ENCODE data around the gene FGF2.
"Not testable (repeated sequence)": the region's sequence is repeated elsewhere in the genome, so short reads cannot be mapped to it uniquely, and the experiment has no call there.

Gene FGF2

GRCh38 chr4:122838034-122838433 lies 11.4 kb downstream of the FGF2 start:
- no peaks in the 10 kb centered on the region for H3K9me3 ChIP-seq (replicated peaks; ENCODE audit: insufficient read depth, low read length)
- H3K9ac ChIP-seq (ENCODE audit: low read length), result no peak overlapping the region
- H3K27ac ChIP-seq (ENCODE audit: low read length), result no peak overlapping the region
- H3K4me2 ChIP-seq (ENCODE audit: low read depth, low read length), result no peak overlapping the region
- no peaks in the 10 kb centered on the region; the same call in 1 of the 2 replicates for H3K36me3 ChIP-seq (replicated peaks; ENCODE audit: insufficient read depth, low read length)
- no peak for DNase-seq
- no peaks in the 10 kb centered on the region for H4K20me1 ChIP-seq (ENCODE audit: insufficient read depth, low read length)
- peaks cover 14% of the 10 kb centered on the region for H3K79me2 ChIP-seq (ENCODE audit: low read length)
- no peaks in the 10 kb centered on the region for H3K9me2 ChIP-seq (replicated peaks; ENCODE audit: insufficient read depth, low read length)
- TF ChIP-seq EZH2 (optimal IDR thresholded peaks at IDR 0.05; ENCODE audit: low read depth, low read length), result no peak
- no peak overlapping the region for H2AFZ ChIP-seq (ENCODE audit: low read length)
- no peaks in the 10 kb centered on the region for H3K4me1 ChIP-seq (ENCODE audit: low read length)
- H3F3A ChIP-seq (ENCODE audit: insufficient read depth, low read length), result no peaks in the 10 kb centered on the region
- no peaks in the 10 kb centered on the region for H3K27me3 ChIP-seq (replicated peaks; ENCODE audit: insufficient read depth, low read length)
- H3K4me3 ChIP-seq (ENCODE audit: low read length), result no peak overlapping the region

GRCh38 chr4:122842392-122842791 lies 15.8 kb downstream of the FGF2 start:
- H3K79me2 ChIP-seq (ENCODE audit: low read length), result no peaks in the 10 kb centered on the region; the same call in 1 of the 2 replicates
- no peak overlapping the region for H3K27ac ChIP-seq (ENCODE audit: low read length)
- H3F3A ChIP-seq (ENCODE audit: insufficient read depth, low read length), result no peaks in the 10 kb centered on the region
- H3K4me2 ChIP-seq (ENCODE audit: low read depth, low read length), result no peak overlapping the region
- no peak for TF ChIP-seq CTCF (IDR thresholded peaks at IDR 0.05; ENCODE audit: low read length)
- TF ChIP-seq EZH2 (optimal IDR thresholded peaks at IDR 0.05; ENCODE audit: low read depth, low read length), result no peak
- TF ChIP-seq EZH2phosphoT487 (IDR thresholded peaks at IDR 0.05; ENCODE audit: low read length), result no peak
- H4K20me1 ChIP-seq (ENCODE audit: insufficient read depth, low read length), result no peaks in the 10 kb centered on the region
- H3K4me3 ChIP-seq (ENCODE audit: low read length), result no peak overlapping the region
- no peak overlapping the region for H3K9ac ChIP-seq (ENCODE audit: low read length)
- H3K9me2 ChIP-seq (replicated peaks; ENCODE audit: insufficient read depth, low read length), result no peaks in the 10 kb centered on the region
- no peaks in the 10 kb centered on the region for H3K9me3 ChIP-seq (replicated peaks; ENCODE audit: insufficient read depth, low read length)
- no peak for DNase-seq
- no peak overlapping the region for H2AFZ ChIP-seq (ENCODE audit: low read length)
- no peaks in the 10 kb centered on the region; the same call in 1 of the 2 replicates for H3K36me3 ChIP-seq (replicated peaks; ENCODE audit: insufficient read depth, low read length)
- no peaks in the 10 kb centered on the region for H3K27me3 ChIP-seq (replicated peaks; ENCODE audit: insufficient read depth, low read length)
- H3K4me1 ChIP-seq (ENCODE audit: low read length), result no peaks in the 10 kb centered on the region

- Histone ChIP-seq H4K20me1 (ENCODE audit: insufficient read depth, low read length) (no peaks in the 10 kb centered on the region), H3K4me2 (ENCODE audit: low read depth, low read length) (no peak overlapping the region)
Observed at GRCh38 chr4:122842984-122843531, 16.4 kb downstream of the FGF2 start.

GRCh38 chr4:122844391-122844790 lies 17.8 kb downstream of the FGF2 start:
- H3K79me2 ChIP-seq (ENCODE audit: low read length), result not testable (repeated sequence)

More at GRCh38 chr4:122842984-122843531, 16.4 kb downstream of the FGF2 start:
- Histone ChIP-seq H3K4me3 (ENCODE audit: low read length) (no peak overlapping the region), H3K79me2 (ENCODE audit: low read length) (no peaks in the 10 kb centered on the region), H3K9me2 (replicated peaks; ENCODE audit: insufficient read depth, low read length) (no peaks in the 10 kb centered on the region), H3K9ac (ENCODE audit: low read length) (no peak overlapping the region), H3K27me3 (replicated peaks; ENCODE audit: insufficient read depth, low read length) (no peaks in the 10 kb centered on the region), H3K4me1 (ENCODE audit: low read length) (no peaks in the 10 kb centered on the region), H3K27ac (ENCODE audit: low read length) (no peak overlapping the region), H2AFZ (ENCODE audit: low read length) (no peak overlapping the region), H3K9me3 (replicated peaks; ENCODE audit: insufficient read depth, low read length) (no peaks in the 10 kb centered on the region), H3K36me3 (replicated peaks; ENCODE audit: insufficient read depth, low read length) (no peaks in the 10 kb centered on the region; the same call in 1 of the 2 replicates), H3F3A (ENCODE audit: insufficient read depth, low read length) (no peaks in the 10 kb centered on the region)
- DNase-seq, result no peak
- TF ChIP-seq CTCF (IDR thresholded peaks at IDR 0.05; ENCODE audit: low read length), result no peak
- TF ChIP-seq EZH2 (optimal IDR thresholded peaks at IDR 0.05; ENCODE audit: low read depth, low read length), result no peak
- TF ChIP-seq EZH2phosphoT487 (IDR thresholded peaks at IDR 0.05; ENCODE audit: low read length), result no peak

More at GRCh38 chr4:122844391-122844790, 17.8 kb downstream of the FGF2 start:
- H3K9me3 ChIP-seq (replicated peaks; ENCODE audit: insufficient read depth, low read length); H4K20me1 ChIP-seq (ENCODE audit: insufficient read depth, low read length); H3K4me1 ChIP-seq (ENCODE audit: low read length); H3K27ac ChIP-seq (ENCODE audit: low read length); DNase-seq; H3F3A ChIP-seq (ENCODE audit: insufficient read depth, low read length); H3K4me3 ChIP-seq (ENCODE audit: low read length); H3K36me3 ChIP-seq (replicated peaks; ENCODE audit: insufficient read depth, low read length); H3K9ac ChIP-seq (ENCODE audit: low read length); H3K9me2 ChIP-seq (replicated peaks; ENCODE audit: insufficient read depth, low read length); H3K4me2 ChIP-seq (ENCODE audit: low read depth, low read length); H3K27me3 ChIP-seq (replicated peaks; ENCODE audit: insufficient read depth, low read length); H2AFZ ChIP-seq (ENCODE audit: low read length): not testable (repeated sequence)

All from MM.1S (cell line).